ENCODE data around the gene SRL. TPM values are rescaled to one million over a fixed set of nuclear protein-coding genes. Genes with fewer than 3 reads are reported as not detected.

SRL gene
- total and polyA plus RNA-seq, 2 of the 4 experiments (the other 2 are of a cell fraction): under 0.01 to 0.14 TPM

DNA sequence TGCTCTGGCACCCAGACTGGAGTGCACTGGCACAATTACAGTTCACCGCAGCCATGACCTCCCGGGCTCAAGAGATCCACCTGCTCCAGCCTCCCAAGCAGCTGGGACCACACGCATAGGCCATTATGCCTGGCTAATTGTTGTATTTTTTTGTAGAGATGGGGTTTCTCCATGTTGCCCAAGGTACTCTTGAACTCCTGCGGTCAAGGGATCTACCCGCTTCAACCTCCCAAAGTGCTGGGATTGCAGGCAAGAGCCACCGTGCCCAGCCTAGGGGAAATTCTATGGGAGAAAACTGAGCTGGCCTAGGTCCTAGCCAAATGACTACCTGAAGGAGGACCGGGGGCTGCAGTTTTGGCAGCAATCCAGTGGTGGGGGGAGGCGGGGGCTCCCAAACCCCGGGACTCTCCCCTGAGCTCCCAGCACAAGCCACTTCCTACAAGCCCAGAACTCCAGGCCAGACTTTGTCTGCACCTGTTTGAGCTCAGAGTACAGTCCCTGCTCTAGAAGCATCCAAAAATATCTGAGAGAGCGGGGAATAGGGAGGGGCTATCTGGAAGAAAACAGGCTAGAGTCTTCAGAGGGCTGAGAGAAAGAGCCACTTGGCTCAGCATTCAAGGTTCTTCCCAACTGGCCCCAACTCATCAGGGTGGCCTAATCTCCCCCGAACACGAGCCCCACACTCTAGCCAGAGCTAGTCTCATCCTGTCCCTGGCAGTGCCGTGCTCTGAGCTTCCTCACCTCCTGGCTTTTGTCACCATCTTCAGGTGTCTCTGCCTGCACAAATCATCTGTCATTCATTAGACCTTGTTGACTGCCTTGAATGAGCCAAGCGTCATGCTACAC, 9.1 kb downstream of the SRL start:
- no peak overlapping the region for H3K9ac ChIP-seq (ENCODE audit: low read depth, low read length)
- BruUV-seq (replicated peaks): no TSS peak
- no peak overlapping the region for H3K27ac ChIP-seq (ENCODE audit: insufficient read depth, low read length)
- no peak overlapping the region; the same call in 1 of the 2 replicates for H2AK5ac ChIP-seq (ENCODE audit: low read depth, low read length)
- peak overlapping the region; percentile 31 for H2AK9ac ChIP-seq (replicated peaks; ENCODE audit: low read depth, low read length, poor library complexity)
- no peak overlapping the region for H2BK15ac ChIP-seq (ENCODE audit: low read depth, low read length)
- peak overlapping the region; percentile 67 for H2AFZ ChIP-seq (replicated peaks; ENCODE audit: low read length, poor library complexity)
- in situ Hi-C loops (cut with MboI; ENCODE audit: low sequenced_read_pairs) (no loop called here), intact Hi-C loops (cut with micrococcal nuclease) (loop anchor here (1.0 kb wide), 1 partner anchor 48 kb away; no protein-coding TSS in a partner anchor), dilution Hi-C loops (cut with HindIII; ENCODE audit: low sequenced_read_pairs, unreplicated experiment) (no loop called here)
- no peak overlapping the region for H3K4me3 ChIP-seq (ENCODE audit: insufficient read depth, low read depth, low read length)
- H2BK20ac ChIP-seq (ENCODE audit: low read depth, low read length): no peak overlapping the region
- H3K23ac ChIP-seq (ENCODE audit: low read depth, low read length): 0 out of 2 replicates have a peak overlapping the region, but pooled peaks have one; percentile 37
- H3K36me3 ChIP-seq (ENCODE audit: control insufficient read depth, insufficient read depth, low read length): no peaks in the 10 kb centered on the region
- H3K18ac ChIP-seq (ENCODE audit: low read depth, low read length): no peak overlapping the region
- peaks cover 10% of the 10 kb centered on the region for H3K9me1 ChIP-seq (ENCODE audit: insufficient read depth, low read length)
- H3K4me1 ChIP-seq (ENCODE audit: control insufficient read depth, insufficient read depth, low read length): peaks cover 8% of the 10 kb centered on the region; the same call in 1 of the 2 replicates
- no peaks in the 10 kb centered on the region for H3K9me3 ChIP-seq (ENCODE audit: control insufficient read depth, insufficient read depth, low read length)
- DNase-seq: no peak
- H4K20me1 ChIP-seq (ENCODE audit: insufficient read depth, low read length): no peaks in the 10 kb centered on the region
- no peak overlapping the region for H4K5ac ChIP-seq (ENCODE audit: low read depth, low read length)
- H3K56ac ChIP-seq (ENCODE audit: extremely low read depth, insufficient read depth, low read length): no peak overlapping the region
- H3K79me1 ChIP-seq (ENCODE audit: low read depth in 1 of 2, low read length in 2 of 2): no peaks in the 10 kb centered on the region
- no peaks in the 10 kb centered on the region for H3K27me3 ChIP-seq (ENCODE audit: control insufficient read depth, insufficient read depth, low read length)
- peak overlapping the region; percentile 13; the same call in 1 of the 2 replicates for H3K4ac ChIP-seq (ENCODE audit: low read depth, low read length)
- ATAC-seq (ENCODE audit: low read depth): no peak
- no peak overlapping the region for H4K91ac ChIP-seq (ENCODE audit: insufficient read depth, low read depth, low read length)
- CTCF ChIA-PET: no interaction called here
- H4K8ac ChIP-seq (ENCODE audit: low read depth in 2 of 2, low read length in 2 of 2): no peak overlapping the region
- H2BK120ac ChIP-seq (ENCODE audit: low read depth, low read length): no peak overlapping the region
- H2BK5ac ChIP-seq (ENCODE audit: low read depth, low read length, poor library complexity, severe bottlenecking): no peak overlapping the region
- 85% methylated on average over 6 of the region's 14 CpGs; no CpG with 5 or more reads in 1 of the 2 experiments for WGBS, 2 experiments (ENCODE audit: extremely low coverage in 2 of 2, insufficient read length in 1 of 2)
- H3K4me2 ChIP-seq (ENCODE audit: low read depth, low read length): no peak overlapping the region
- TF ChIP-seq CEBPB (IDR thresholded peaks at IDR 0.05; ENCODE audit: low read depth, low read length): no peak
- TF ChIP-seq FOS (IDR thresholded peaks at IDR 0.05; ENCODE audit: low read depth, low read length): no peak
- TF ChIP-seq BHLHE40 (IDR thresholded peaks at IDR 0.05; ENCODE audit: low read depth, low read length): no peak
- no peak for TF ChIP-seq NFE2L2 (IDR thresholded peaks at IDR 0.05; ENCODE audit: low read depth, low read length)
- TF ChIP-seq MAFK (IDR thresholded peaks at IDR 0.05; ENCODE audit: low read depth, low read length): no peak
- no peak for TF ChIP-seq SMC3 (IDR thresholded peaks at IDR 0.05; ENCODE audit: low read depth, low read length)
- TF ChIP-seq POLR2A (IDR thresholded peaks at IDR 0.05; ENCODE audit: low read depth, low read length): no peak
- no peak for TF ChIP-seq RAD21 (IDR thresholded peaks at IDR 0.05; ENCODE audit: low read length)
- no peak for TF ChIP-seq MXI1 (IDR thresholded peaks at IDR 0.05; ENCODE audit: borderline replicate concordance, low read depth, low read length)
- TF ChIP-seq MAZ (IDR thresholded peaks at IDR 0.05; ENCODE audit: borderline replicate concordance, low read depth, low read length): no peak
- TF ChIP-seq, protein P1, sequence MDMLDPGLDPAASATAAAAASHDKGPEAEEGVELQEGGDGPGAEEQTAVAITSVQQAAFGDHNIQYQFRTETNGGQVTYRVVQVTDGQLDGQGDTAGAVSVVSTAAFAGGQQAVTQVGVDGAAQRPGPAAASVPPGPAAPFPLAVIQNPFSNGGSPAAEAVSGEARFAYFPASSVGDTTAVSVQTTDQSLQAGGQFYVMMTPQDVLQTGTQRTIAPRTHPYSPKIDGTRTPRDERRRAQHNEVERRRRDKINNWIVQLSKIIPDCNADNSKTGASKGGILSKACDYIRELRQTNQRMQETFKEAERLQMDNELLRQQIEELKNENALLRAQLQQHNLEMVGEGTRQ (IDR thresholded peaks at IDR 0.05; ENCODE audit: low read depth, low read length): no peak
- no peak for TF ChIP-seq RCOR1 (IDR thresholded peaks at IDR 0.05; ENCODE audit: insufficient replicate concordance, low read length)
- no peak for TF ChIP-seq CHD1 (IDR thresholded peaks at IDR 0.05; ENCODE audit: low read depth, low read length)
- POLR2A ChIA-PET (ENCODE audit: unreplicated experiment): no interaction called here
- 0 out of 2 replicates have a peak overlapping the region, but pooled peaks have one; percentile 2 for H3K14ac ChIP-seq (replicated peaks; ENCODE audit: low read depth, low read length)
